Kidney glomerular epithelial cell (primary cell): ENCODE measurements around the gene GRM3.
"Not testable (repeated sequence)": the region's sequence is repeated elsewhere in the genome, so short reads cannot be mapped to it uniquely, and the experiment has no call there.

Experiments
- DNase-seq: peaks from one replicate; lab custom pipeline; 2025; lab: John Stamatoyannopoulos, UW

Gene GRM3

GRCh38 chr7:86643561-86644281 is at the start of gene GRM3:
Gene GRM3, plus strand, starts transcription at chr7:86643909. Its CDS starts 121,237 bp downstream, at chr7:86765146.
- DNase-seq, result no peak

GRCh38 chr7:86598311-86598710 is 45.4 kb upstream of the GRM3 start:
- no peak for DNase-seq

GRCh38 chr7:86598721-86599120 is 45.0 kb upstream of the GRM3 start:
- DNase-seq, result no peak

GRCh38 chr7:86600506-86601290 is 43.0 kb upstream of the GRM3 start:
- no peak for DNase-seq

GRCh38 chr7:86615711-86616110 is 28.0 kb upstream of the GRM3 start:
- not testable (repeated sequence) for DNase-seq

- no peak for DNase-seq
Measured at GRCh38 chr7:86644282-86645224, 844 bp downstream of the GRM3 start.

GRCh38 chr7:86645225-86645608 is 1.5 kb downstream of the GRM3 start:
- no peak for DNase-seq

- DNase-seq, result no peak
Measured at GRCh38 chr7:86645676-86646276, 2.1 kb downstream of the GRM3 start.

GRCh38 chr7:86647385-86648094 is 3.8 kb downstream of the GRM3 start:
- no peak for DNase-seq

GRCh38 chr7:86648169-86648568 is 4.5 kb downstream of the GRM3 start:
- no peak for DNase-seq

GRCh38 chr7:86653919-86654659 is 10.4 kb downstream of the GRM3 start:
- no peak for DNase-seq

GRCh38 chr7:86657948-86658347 is 14.2 kb downstream of the GRM3 start:
- DNase-seq, result no peak

- DNase-seq, result no peak
Measured at GRCh38 chr7:86660950-86661462, 17.3 kb downstream of the GRM3 start.

- no peak for DNase-seq
Measured at GRCh38 chr7:86664486-86664885, 20.8 kb downstream of the GRM3 start.

GRCh38 chr7:86664991-86665390 is 21.3 kb downstream of the GRM3 start:
- DNase-seq, result no peak

- no peak for DNase-seq
Measured at GRCh38 chr7:86665669-86666068, 22.0 kb downstream of the GRM3 start.

- no peak for DNase-seq
Measured at GRCh38 chr7:86667732-86668131, 24.0 kb downstream of the GRM3 start.

- DNase-seq, result no peak
Measured at GRCh38 chr7:86668315-86668714, 24.6 kb downstream of the GRM3 start.

- no peak for DNase-seq
Measured at GRCh38 chr7:86687831-86688230, 44.1 kb downstream of the GRM3 start.

GRCh38 chr7:86689363-86689762 is 45.7 kb downstream of the GRM3 start:
- no peak for DNase-seq
